Progenitor cell of endocrine pancreas (in vitro differentiated cells): ENCODE measurements around the gene MAPT. TPM values are rescaled to one million over a fixed set of nuclear protein-coding genes. Genes with fewer than 3 reads are reported as not detected.
A peak's percentile ranks its signal among the peaks of the same experiment; 100 is the strongest.

Experiments used
- DNase-seq: peaks from one replicate; pipeline ENCODE4 v3.0.0; 2021; ENCODE audit warnings: low spot score; ENCODE audit not compliant: unreplicated experiment
- H3K27ac Mint-ChIP-seq: 2 replicates; pipeline ENCODE4 v1.8.0; 2021; ENCODE audit warnings: mild to moderate bottlenecking, moderate library complexity, mixed read lengths
- H3K27me3 Mint-ChIP-seq: 2 replicates; pipeline ENCODE4 v1.8.0; 2021; ENCODE audit warnings: mixed read lengths
- H3K36me3 Mint-ChIP-seq: 2 replicates; pipeline ENCODE4 v1.8.0; 2022; ENCODE audit warnings: mixed read lengths; ENCODE audit not compliant: insufficient read depth
- H3K4me1 Mint-ChIP-seq: 2 replicates; pipeline ENCODE4 v1.8.0; 2021; ENCODE audit warnings: low read depth, mixed read lengths
- H3K4me3 Mint-ChIP-seq: 2 replicates; pipeline ENCODE4 v1.8.0; 2021; ENCODE audit warnings: low read depth, mild to moderate bottlenecking, moderate library complexity, mixed read lengths
- H3K9me3 Mint-ChIP-seq: 2 replicates; pipeline ENCODE4 v1.8.0; 2021; ENCODE audit warnings: low read depth, mixed read lengths
- total RNA-seq: library from RNA; stranded (reverse); gene quantifications from 2 replicates; pipeline ENCODE4 v1.2.1, GENCODE V29; 2021
- TF ChIP-seq, protein P1 (sequence below): fragments of 200-600 bp; sonication (generic); IDR thresholded peaks from one replicate; pipeline ENCODE4 v1.5.0; 2021; ENCODE audit warnings: antibody characterized with exemption, mild to moderate bottlenecking; ENCODE audit not compliant: unreplicated experiment

Gene MAPT
- total RNA-seq, 1 donor from 2014 or later, result 2.5 TPM

GRCh38 chr17:45895304-45895968 is 1.1 kb downstream of the MAPT start:
- Mint-ChIP-seq H3K36me3 (no peaks in the 10 kb centered on the region), H3K9me3 (no peaks in the 10 kb centered on the region), H3K4me3 (peak overlapping the region; percentile 77), H3K4me1 (peaks cover 3% of the 10 kb centered on the region), H3K27ac (no peak overlapping the region), H3K27me3 (peaks cover 69% of the 10 kb centered on the region)
- TF ChIP-seq, protein P1, sequence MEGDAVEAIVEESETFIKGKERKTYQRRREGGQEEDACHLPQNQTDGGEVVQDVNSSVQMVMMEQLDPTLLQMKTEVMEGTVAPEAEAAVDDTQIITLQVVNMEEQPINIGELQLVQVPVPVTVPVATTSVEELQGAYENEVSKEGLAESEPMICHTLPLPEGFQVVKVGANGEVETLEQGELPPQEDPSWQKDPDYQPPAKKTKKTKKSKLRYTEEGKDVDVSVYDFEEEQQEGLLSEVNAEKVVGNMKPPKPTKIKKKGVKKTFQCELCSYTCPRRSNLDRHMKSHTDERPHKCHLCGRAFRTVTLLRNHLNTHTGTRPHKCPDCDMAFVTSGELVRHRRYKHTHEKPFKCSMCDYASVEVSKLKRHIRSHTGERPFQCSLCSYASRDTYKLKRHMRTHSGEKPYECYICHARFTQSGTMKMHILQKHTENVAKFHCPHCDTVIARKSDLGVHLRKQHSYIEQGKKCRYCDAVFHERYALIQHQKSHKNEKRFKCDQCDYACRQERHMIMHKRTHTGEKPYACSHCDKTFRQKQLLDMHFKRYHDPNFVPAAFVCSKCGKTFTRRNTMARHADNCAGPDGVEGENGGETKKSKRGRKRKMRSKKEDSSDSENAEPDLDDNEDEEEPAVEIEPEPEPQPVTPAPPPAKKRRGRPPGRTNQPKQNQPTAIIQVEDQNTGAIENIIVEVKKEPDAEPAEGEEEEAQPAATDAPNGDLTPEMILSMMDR, result no peak
- DNase-seq, result peak; percentile 16

- H3K36me3 Mint-ChIP-seq, result no peaks in the 10 kb centered on the region
- peaks cover 71% of the 10 kb centered on the region for H3K27me3 Mint-ChIP-seq
- peaks cover 3% of the 10 kb centered on the region for H3K4me1 Mint-ChIP-seq
- H3K9me3 Mint-ChIP-seq, result no peaks in the 10 kb centered on the region
- TF ChIP-seq, protein P1, result no peak
- DNase-seq, result no peak
- H3K4me3 Mint-ChIP-seq, result peak overlapping the region; percentile 77
- H3K27ac Mint-ChIP-seq, result no peak overlapping the region
Measured at GRCh38 chr17:45895969-45896785, 1.8 kb downstream of the MAPT start.

DNA sequence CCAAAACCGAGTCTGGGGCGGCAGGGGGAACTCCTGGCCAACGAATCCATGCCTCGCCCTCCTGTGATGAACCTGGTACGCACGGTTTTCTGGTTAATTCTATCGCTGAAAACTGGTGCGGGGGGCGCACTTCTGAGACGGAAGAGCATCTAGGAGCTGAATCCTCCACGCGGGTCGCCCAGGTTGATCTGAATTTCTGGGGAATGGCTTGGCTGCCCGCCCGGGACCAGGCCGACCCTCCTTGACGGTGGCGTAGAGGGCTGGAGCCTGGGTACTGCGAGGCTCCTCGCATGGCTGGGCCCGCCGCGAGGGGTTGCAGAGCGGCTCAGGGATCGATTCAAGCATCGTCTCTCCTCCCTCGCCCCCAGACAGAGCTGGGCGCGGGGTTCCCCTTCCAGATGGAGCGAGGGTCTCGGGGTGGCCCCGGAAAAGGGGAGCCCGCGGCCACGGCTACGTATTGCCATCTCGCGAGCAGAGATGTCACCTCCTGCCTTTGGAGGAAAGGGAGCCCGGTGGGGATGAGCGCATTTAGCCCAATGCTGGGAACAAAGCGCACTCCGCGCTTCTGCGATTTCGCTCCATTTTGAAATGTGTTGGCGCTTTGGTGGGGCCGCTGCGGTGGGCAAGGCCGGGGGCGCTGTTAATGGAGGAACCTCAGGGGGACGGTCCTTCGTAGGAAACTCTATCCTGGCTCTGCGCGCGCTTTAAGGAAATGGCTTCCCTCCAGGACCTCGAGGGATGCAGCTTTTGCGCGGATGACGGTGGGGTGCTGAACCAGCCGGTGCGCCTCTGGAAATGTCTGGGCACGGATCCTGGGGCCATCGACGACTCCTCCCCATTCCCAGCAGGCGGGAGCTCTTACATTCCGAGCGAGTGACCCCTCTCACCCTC is 2.7 kb downstream of the MAPT start:
- H3K36me3 Mint-ChIP-seq, result no peaks in the 10 kb centered on the region
- peaks cover 3% of the 10 kb centered on the region for H3K4me1 Mint-ChIP-seq
- peak overlapping the region; percentile 19 for H3K4me3 Mint-ChIP-seq
- TF ChIP-seq, protein P1, result no peak
- DNase-seq, result no peak
- H3K27ac Mint-ChIP-seq, result no peak overlapping the region
- no peaks in the 10 kb centered on the region for H3K9me3 Mint-ChIP-seq
- H3K27me3 Mint-ChIP-seq, result peaks cover 71% of the 10 kb centered on the region

GRCh38 chr17:45900136-45900535 is 5.8 kb downstream of the MAPT start:
- Mint-ChIP-seq H3K27ac (no peak overlapping the region), H3K27me3 (peaks cover 71% of the 10 kb centered on the region), H3K4me3 (no peak overlapping the region), H3K36me3 (no peaks in the 10 kb centered on the region), H3K4me1 (peaks cover 3% of the 10 kb centered on the region), H3K9me3 (no peaks in the 10 kb centered on the region)
- TF ChIP-seq, protein P1, result no peak
- DNase-seq, result no peak
